Esophagus muscularis mucosa (tissue), 4 donors: ENCODE measurements around the gene PSMC2. TPM values are rescaled to one million over a fixed set of nuclear protein-coding genes. Genes with fewer than 3 reads are reported as not detected.

Experiments used
- DNase-seq: peaks from one replicate; pipeline ENCODE4 v3.0.0-alpha.2; 2017; ENCODE audit errors: extremely low spot score
- H3K27ac ChIP-seq, 4 donors: fragments of 200-600 bp; sonication (generic); replicated peaks in 1 of 4; 1 replicate in 3 of 4; 2 replicates in 1 of 4; pipeline ENCODE4 v1.5.1; 2016 to 2019; ENCODE audit warnings: mild to moderate bottlenecking in 1 of 4
- H3K27me3 ChIP-seq, 4 donors: fragments of 200-600 bp; sonication (generic); one replicate each; pipeline versions ENCODE4 v1.5.1 to v1.6.0; 2016 to 2019
- H3K36me3 ChIP-seq, 4 donors: fragments of 200-600 bp; sonication (generic); one replicate each; pipeline ENCODE4 v1.5.1; 2016 to 2019
- H3K4me1 ChIP-seq, 4 donors: fragments of 200-600 bp; sonication (generic); one replicate each; pipeline ENCODE4 v1.5.1; 2016 to 2019
- H3K4me3 ChIP-seq, 4 donors: fragments of 200-600 bp; sonication (generic); 1 replicate in 2 of 4; 2 replicates in 2 of 4; pipeline ENCODE4 v1.5.1; 2016 to 2019; ENCODE audit warnings: mild to moderate bottlenecking in 4 of 4, moderate library complexity in 1 of 4
- H3K9me3 ChIP-seq, 4 donors: fragments of 200-600 bp; sonication (generic); 1 replicate in 3 of 4; 2 replicates in 1 of 4; pipeline ENCODE4 v1.5.1; 2016 to 2019
- EP300 ChIP-seq: sonication (generic); formaldehyde crosslinking; IDR thresholded peaks from one replicate; pipeline ENCODE4 v1.6.1; 2017; ENCODE audit warnings: antibody characterized with exemption
- POLR2A ChIP-seq: fragments of 450-650 bp; IDR thresholded peaks from one replicate; pipeline ENCODE4 v1.6.1; 2017; ENCODE audit warnings: antibody characterized with exemption, moderate library complexity, mild to moderate bottlenecking, low read depth
- POLR2AphosphoS5 ChIP-seq, 2 donors: sonication (generic); formaldehyde crosslinking; IDR thresholded peaks; one replicate each; pipeline ENCODE4 v1.6.1; 2017; ENCODE audit warnings: antibody characterized with exemption in 2 of 2
- WGBS: methylation state at CpG from one replicate; pipeline ENCODE4 v1.1.5; 2018; 5-methylcytosine and 5-hydroxymethylcytosine counted together
- intact Hi-C: fragments of 100-400 bp; cut with DNase I; formaldehyde crosslinking; loops from one replicate; pipeline ENCODE4 v1.15.1; 2023
- total RNA-seq, 4 donors: library from RNA; depleted of rRNA; stranded (reverse); fragments of >200 nt; gene quantifications; one replicate each; pipeline versions ENCODE4 v1.1.0 to v1.2.1, GENCODE V29; 2016
- TF ChIP-seq, protein P1 (sequence below), 3 experiments: fragments of 200-600 bp in 2 of 3; fragments of 450-650 bp in 1 of 3; sonication (generic) in 2 of 3; IDR thresholded peaks; one replicate each; pipeline ENCODE4 v1.5.1; 2017 to 2019; ENCODE audit warnings: antibody characterized with exemption in 3 of 3, mild to moderate bottlenecking in 2 of 3, moderate library complexity in 1 of 3

Gene PSMC2
- total RNA-seq, 4 donors from 2014 or later, result 108 to 129 (median 116) TPM

DNA sequence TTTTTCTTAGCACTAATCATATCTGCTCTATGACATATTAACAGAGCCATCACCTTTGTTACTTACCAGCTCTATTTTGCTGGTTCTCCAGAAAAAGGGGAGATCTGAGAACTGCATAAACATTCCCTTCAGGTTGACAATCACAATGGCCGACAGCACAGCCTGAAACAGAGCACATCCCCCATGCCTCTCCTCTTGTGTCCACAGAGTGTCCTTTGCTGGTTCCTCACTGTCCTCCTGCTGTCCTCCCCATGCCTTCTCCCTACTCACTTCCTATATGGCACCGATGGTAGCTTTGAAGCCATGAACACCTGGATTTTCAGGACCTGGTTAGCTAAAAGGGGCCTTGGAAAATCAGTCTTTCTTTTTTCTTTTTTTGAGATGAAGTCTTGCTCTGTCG, 41.8 kb downstream of the PSMC2 start:
- H3K4me1 ChIP-seq, result no peaks in the 10 kb centered on the region
- TF ChIP-seq POLR2A (no peak), POLR2AphosphoS5 (IDR thresholded peaks at IDR 0.05) (no peak), EP300 (no peak)
- TF ChIP-seq, protein P1, sequence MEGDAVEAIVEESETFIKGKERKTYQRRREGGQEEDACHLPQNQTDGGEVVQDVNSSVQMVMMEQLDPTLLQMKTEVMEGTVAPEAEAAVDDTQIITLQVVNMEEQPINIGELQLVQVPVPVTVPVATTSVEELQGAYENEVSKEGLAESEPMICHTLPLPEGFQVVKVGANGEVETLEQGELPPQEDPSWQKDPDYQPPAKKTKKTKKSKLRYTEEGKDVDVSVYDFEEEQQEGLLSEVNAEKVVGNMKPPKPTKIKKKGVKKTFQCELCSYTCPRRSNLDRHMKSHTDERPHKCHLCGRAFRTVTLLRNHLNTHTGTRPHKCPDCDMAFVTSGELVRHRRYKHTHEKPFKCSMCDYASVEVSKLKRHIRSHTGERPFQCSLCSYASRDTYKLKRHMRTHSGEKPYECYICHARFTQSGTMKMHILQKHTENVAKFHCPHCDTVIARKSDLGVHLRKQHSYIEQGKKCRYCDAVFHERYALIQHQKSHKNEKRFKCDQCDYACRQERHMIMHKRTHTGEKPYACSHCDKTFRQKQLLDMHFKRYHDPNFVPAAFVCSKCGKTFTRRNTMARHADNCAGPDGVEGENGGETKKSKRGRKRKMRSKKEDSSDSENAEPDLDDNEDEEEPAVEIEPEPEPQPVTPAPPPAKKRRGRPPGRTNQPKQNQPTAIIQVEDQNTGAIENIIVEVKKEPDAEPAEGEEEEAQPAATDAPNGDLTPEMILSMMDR (IDR thresholded peaks at IDR 0.05), result no peak
- intact Hi-C loops, result no loop called here
- WGBS, result 76% methylated on average over 3 of the region's 3 CpGs
- H3K27ac ChIP-seq, result no peak overlapping the region
- H3K27me3 ChIP-seq, result peaks cover 0 to 5% (median 0%) of the 10 kb centered on the region in 4 donors
- H3K9me3 ChIP-seq, result no peaks in the 10 kb centered on the region
- no peak for DNase-seq
- H3K36me3 ChIP-seq, result no peaks in the 10 kb centered on the region
- H3K4me3 ChIP-seq, result no peak overlapping the region

DNA sequence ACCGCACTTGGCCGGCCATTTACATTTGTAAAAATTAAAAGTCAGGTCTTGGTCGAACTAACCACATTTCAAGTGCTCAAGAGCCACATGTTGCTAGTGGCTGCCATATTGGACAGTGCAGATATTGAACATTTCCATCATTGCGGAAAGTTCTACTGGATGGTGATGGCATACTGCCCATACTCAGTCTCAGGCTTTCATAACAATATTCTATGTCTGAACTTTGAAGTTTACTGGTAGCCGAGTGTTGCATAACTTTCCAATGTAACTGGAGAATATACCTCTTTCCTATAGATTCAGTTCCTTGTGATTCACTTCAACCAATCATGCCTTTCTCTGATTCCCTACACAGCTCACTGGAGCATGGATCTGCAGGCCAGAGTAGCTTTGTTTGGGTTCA, 43.7 kb downstream of the PSMC2 start:
- H3K4me1 ChIP-seq, result no peaks in the 10 kb centered on the region
- peaks cover 0 to 5% (median 0%) of the 10 kb centered on the region in 4 donors for H3K27me3 ChIP-seq
- no peak overlapping the region for H3K27ac ChIP-seq
- no peaks in the 10 kb centered on the region for H3K36me3 ChIP-seq
- no peak for DNase-seq
- TF ChIP-seq EP300, result no peak
- TF ChIP-seq POLR2A, result no peak
- TF ChIP-seq, protein P1 (IDR thresholded peaks at IDR 0.05), result no peak
- no peak for TF ChIP-seq POLR2AphosphoS5 (IDR thresholded peaks at IDR 0.05)
- WGBS, result 91% methylated on average over 5 of the region's 5 CpGs
- intact Hi-C loops, result no loop called here
- H3K4me3 ChIP-seq, result no peak overlapping the region
- H3K9me3 ChIP-seq, result no peaks in the 10 kb centered on the region

DNA sequence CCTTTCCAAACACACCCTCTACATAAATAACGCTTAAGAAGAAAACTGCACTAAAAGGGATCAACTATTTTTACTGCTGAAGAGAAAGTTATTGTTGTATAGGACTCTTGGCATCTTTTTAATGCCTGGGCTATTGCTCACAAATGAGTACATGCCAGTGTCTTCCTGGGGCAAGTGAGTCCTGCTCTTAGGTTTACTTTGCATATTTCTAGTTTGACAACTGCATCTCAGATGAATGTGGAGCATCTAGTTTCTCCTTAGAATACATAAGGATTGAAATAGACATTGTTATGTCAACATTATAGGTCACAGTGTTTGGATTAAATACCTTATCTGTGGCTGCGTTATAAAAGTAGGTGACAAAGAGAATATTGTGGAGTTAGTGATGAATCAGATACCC, 44.5 kb downstream of the PSMC2 start:
- Histone ChIP-seq H3K9me3 (no peaks in the 10 kb centered on the region), H3K27me3 (peaks cover 0 to 5% (median 0%) of the 10 kb centered on the region in 4 donors), H3K4me3 (no peak overlapping the region), H3K27ac (no peak overlapping the region), H3K36me3 (no peaks in the 10 kb centered on the region), H3K4me1 (no peaks in the 10 kb centered on the region)
- 86% methylated on average over 2 of the region's 2 CpGs for WGBS
- intact Hi-C loops, result no loop called here
- DNase-seq, result no peak
- no peak for TF ChIP-seq POLR2A
- no peak for TF ChIP-seq EP300
- TF ChIP-seq, protein P1 (IDR thresholded peaks at IDR 0.05), result no peak
- TF ChIP-seq POLR2AphosphoS5 (IDR thresholded peaks at IDR 0.05), result no peak

DNA sequence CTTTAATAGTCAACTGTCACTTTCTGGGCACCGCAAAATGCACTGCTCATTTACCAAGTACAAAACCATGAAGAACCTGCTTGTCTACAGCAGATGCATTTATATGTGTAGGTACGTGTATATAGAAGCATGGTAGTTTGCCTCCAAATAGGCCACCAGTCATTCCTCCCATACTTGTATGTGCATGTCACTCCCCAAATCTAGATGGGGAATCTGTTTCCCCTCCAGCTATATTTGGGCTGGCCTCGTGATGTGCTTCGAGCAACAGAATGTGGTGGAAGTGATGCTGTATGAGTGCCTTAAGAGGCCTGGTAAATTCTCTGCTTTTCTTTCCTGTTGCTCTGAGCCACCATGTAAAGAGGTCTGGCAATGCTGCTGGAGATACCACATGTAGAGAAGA, 47.1 kb downstream of the PSMC2 start:
- Histone ChIP-seq H3K4me3 (no peak overlapping the region), H3K36me3 (no peaks in the 10 kb centered on the region), H3K27ac (no peak overlapping the region), H3K27me3 (no peaks in the 10 kb centered on the region), H3K9me3 (no peaks in the 10 kb centered on the region), H3K4me1 (no peaks in the 10 kb centered on the region)
- intact Hi-C loops, result no loop called here
- no peak for DNase-seq
- WGBS, result 75% methylated on average over 4 of the region's 4 CpGs
- TF ChIP-seq POLR2AphosphoS5 (IDR thresholded peaks at IDR 0.05) (no peak), POLR2A (no peak), EP300 (no peak)
- TF ChIP-seq, protein P1 (IDR thresholded peaks at IDR 0.05), result no peak

DNA sequence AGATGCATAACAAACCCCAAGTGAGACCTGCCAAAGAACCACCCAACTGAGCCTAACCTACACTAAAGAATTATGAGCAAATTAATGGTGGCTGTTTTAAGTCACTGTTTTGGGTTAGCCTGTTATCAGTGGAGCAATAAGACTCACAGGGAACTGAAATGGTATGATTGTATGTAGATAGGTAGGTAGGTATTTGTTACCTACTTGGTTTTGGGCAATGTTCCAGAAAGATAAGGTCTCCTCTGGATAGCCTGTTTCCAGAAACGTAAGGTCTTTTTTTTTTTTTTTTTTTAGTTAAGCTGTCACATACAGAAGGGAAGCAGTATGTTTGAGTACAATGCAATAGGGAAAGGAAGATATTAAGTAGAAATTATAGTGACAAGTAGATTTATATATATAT, 47.6 kb downstream of the PSMC2 start:
- no peaks in the 10 kb centered on the region for H3K36me3 ChIP-seq
- no peaks in the 10 kb centered on the region for H3K4me1 ChIP-seq
- no peak for DNase-seq
- 58% methylated on average over 1 of the region's 1 CpG for WGBS
- no peaks in the 10 kb centered on the region for H3K27me3 ChIP-seq
- no peak overlapping the region for H3K4me3 ChIP-seq
- intact Hi-C loops, result no loop called here
- TF ChIP-seq POLR2AphosphoS5 (IDR thresholded peaks at IDR 0.05), result no peak
- no peak for TF ChIP-seq EP300
- no peak for TF ChIP-seq POLR2A
- TF ChIP-seq, protein P1 (IDR thresholded peaks at IDR 0.05), result no peak
- H3K27ac ChIP-seq, result no peak overlapping the region
- H3K9me3 ChIP-seq, result no peaks in the 10 kb centered on the region
